HG03575 (cell line): ENCODE results near the gene SEMA6B.

Experiments
- ATAC-seq: cut with Tn5 transposase; IDR thresholded peaks from one replicate; pipeline ENCODE4 v1.9.1; 2021; ENCODE audit not compliant: unreplicated experiment, insufficient number of reproducible peaks, low FRiP score; ENCODE audit errors: extremely low read depth

SEMA6B gene

DNA sequence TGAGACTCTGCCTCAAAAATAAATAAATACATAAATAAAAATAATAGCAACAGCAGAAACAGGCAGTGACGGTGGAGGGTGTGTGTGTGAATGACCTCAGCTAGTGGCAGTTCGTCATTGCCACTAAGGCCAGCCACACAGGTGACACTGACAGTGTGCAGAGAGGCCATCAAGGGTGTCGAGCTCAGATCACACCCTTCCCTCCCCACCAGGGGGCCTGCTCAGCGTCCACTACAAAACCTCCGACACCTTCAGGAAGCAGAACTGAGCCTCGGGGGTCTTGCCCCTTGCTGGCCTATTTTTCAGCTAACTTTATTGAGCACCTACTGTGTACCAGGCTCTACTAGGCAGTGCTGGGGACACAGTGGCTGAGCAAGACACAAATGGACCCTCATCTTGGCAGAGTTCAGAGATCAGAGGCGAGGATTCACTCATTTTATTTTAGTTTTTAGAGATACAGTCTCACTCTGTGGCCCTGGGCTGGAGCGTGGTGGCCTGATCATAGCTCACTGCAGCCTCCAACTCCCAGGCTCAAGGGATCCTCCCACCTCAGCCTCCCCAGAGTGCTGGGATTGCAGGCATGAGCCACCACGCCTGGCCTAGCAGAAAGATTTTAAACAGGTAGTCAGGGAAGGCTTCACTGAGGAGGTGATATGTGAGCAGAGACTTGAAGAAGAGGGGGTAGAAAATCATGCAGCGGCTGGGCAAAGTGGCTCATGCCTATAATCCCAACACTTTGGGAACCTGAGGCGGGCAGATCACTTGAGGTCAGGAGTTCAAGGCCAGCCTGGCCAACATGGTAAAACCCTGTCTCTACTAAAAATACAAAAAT is 30.3 kb upstream of the SEMA6B start:
- ATAC-seq = no peak

DNA sequence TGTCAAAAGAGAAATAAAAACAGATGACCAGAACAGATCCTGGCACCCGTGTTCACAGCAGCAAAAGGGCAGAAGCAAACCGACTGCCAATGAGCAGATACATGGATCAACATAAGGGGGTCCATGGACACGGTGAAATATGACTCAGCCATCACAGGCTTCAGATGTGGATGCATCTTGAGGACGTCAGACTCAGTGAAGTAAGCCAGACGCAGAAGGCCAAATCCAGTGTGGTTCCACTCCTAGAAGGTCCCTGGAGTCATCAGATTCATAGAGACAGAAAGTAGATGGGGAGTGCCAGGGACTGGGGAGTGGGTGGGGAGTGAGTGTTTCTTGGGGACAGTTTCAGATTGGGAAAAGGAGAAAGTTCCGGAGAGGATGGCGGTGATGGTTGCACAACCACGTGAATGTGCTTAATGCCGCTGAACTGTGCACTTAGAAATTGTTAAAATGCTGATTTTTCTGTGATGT is 28.8 kb upstream of the SEMA6B start:
- ATAC-seq = no peak

DNA sequence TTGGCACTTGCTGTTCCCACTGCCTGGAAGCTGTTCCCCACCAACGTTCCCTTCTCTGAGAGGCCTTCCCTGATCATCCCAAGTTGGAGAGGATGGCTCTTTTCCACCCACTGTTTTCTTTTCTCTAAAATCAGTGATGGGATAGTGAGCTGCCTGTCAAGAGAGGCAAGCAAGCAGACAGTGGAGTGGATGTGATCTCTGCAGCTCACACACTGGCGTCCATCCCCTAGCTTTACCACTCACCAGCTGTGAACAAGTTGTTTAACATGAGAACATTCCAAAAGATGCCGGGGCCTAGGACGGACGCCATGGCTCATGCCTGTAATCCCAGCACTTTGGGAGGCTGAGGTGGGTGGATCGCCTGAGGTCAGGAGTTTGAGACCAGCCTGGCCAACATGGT is 28.0 kb upstream of the SEMA6B start:
- no peak for ATAC-seq

DNA sequence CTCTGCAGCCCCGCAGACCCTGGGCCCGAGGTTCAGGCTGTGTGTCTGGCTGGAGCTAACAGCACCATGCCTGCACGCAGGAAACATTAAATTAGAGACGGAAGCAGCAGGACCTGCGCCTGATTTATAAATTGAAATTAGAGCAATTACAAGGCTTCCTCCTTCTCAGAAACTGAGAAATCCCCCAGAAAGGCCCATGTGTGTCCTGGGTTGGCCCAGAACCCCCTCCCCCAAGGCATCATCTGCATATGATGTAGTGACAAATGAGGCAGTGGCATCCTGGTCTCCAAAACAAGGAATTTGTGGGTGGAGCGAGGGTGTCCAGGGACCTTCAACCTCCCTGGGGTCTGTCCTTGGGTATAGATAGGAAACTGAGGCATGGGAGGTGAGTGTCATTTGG is 27.2 kb upstream of the SEMA6B start:
- no peak for ATAC-seq

DNA sequence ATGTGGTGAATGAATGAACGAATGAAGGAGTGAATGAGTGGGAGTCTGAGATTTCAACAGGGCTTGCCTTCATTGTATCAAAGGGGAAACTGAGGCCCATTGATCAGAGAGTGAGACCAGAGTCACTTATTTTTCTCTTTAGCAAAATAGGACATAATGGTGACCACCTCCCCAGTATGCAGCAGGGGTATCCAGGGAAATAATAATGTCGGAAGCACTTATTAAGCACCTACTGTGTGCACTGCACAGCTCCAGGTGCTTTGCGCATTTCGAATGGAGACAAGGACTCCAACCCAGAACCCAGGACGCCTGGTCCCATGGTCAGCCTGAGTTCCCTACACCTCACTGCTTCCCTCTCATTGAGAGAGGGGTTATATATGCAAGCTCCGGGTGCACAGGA is 26.8 kb upstream of the SEMA6B start:
- no peak for ATAC-seq

DNA sequence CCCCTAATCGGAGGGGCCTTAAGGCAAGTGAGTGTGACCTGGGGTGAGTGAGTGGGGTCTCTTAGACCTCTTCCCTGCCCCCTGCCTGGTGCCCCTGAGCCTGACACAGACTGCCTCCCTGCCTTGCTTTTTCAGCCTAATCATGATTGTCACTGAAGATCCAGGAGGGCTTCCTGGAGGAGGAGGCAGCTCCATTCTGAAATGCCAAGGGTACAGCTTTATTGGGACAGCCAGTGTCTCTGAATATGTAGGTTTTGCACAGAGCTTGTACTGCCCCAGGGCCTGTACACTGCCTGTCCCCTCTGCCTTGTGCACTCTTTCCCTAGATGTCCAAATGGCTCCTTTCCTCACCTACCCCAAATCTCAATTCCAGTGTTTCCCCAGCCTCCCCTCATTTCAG is 26.1 kb upstream of the SEMA6B start:
- ATAC-seq = no peak

DNA sequence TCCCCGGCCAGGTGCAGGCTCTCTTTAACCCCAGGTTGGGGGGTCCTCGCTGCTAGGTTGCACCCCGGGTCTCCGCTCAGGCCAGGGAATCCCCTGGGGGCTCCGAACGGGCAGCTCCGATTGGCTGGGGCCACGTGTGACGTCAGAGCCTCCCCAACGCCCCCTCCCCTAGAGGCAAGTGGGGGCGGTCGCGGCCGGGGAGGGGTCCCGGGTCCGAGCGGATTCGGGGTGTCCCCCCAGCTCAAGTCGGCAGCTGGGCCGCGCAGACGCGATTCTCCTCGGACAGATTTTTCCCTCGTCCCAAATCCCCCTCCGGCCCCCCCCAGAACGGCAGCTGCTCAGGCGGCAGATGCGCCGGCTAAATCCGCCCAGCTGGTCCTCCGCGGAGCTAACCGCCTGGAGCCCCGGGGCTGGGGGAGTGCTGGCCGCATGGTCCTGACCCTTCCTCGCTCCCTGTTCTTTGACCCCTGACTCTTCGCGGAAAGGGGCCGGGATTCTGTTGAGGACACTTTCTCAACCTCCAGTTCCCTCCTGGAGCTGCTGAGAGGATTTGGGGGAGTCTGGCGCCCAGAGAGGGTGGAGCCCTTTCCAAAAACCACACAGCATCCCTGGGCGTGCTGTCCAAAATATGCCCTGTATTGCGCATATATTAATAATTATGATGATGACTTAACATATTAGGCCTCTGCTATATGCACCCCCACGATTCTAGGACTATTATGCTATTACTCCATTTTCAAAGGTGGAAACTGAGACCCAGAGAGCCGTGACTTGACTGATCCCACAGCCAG is 25.4 kb upstream of the SEMA6B start:
- no peak for ATAC-seq

DNA sequence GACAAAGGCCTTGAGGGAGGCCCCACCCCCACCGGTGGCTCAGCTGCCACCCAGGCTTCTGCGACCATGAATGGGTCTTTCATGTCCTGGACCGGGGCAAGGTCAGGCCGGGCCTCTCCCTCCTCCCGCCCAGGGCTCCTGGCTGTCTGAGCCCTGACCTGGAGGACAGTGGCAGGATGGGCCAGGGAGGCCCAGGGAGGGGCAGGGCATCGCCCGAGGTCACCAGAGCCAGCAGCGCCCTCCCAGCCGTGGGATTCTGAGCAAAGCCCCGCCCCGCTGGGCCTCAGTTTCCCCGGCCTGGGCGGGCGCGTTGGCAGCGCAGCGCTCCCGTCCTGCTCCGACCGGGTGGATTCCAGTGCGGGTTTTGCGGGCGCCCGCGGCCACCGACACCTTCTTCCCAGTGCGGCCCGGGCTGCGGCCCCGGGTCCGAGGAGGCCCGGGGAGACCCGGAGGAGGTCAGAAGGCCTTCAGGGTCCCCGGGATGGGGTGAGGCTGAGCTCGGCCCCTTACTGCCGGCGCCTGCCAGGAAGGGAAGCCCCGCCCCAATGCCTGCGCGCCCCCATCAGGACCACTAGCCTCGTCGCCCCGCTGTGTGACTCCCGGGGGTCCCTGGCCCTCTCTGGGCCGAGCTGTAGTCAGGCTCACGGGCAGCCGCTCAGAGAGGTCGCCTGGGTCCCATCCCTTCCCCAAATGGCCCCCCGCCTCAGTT is 24.6 kb upstream of the SEMA6B start:
- no peak for ATAC-seq

DNA sequence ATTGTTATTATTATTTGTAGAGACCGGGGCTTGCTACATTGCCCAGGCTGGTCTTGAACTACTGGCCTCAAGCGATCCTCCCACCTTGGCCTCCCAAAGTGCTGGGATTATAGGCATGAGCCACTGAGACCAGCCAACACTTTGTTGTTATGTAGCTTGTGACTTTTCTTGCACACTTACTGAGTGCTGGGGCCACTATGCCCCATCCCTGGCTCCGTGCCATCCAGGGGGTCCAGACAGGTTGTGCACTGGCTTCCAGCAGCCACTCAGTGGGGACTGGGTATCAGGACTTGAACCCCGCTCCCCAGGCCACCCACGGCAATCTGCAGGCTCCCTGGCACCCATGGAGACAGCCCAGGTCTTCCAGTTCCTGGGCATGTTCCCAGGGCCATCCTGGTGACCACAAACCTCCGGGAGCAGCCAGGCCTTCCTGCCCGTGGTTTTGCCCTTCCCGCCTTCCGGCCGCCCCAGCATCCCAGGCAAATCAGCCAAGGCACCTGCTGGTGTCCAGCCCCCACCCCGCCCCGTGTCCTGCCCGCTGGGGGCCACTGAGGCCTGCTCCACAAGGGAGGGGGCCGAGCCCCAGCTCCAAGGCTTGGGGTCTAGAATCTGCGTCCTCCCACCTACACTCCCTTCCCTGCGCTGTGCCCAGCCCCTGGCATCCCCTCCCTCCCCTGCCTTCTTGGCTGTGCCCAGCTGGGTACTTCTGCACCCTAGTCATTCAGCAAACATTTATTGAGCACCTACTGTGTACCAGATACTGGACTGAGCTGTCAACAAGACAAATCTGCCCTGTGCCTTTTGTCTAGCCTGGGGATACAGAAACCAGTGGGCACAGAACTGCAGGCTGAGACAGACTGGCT is 23.7 kb upstream of the SEMA6B start:
- no peak for ATAC-seq

DNA sequence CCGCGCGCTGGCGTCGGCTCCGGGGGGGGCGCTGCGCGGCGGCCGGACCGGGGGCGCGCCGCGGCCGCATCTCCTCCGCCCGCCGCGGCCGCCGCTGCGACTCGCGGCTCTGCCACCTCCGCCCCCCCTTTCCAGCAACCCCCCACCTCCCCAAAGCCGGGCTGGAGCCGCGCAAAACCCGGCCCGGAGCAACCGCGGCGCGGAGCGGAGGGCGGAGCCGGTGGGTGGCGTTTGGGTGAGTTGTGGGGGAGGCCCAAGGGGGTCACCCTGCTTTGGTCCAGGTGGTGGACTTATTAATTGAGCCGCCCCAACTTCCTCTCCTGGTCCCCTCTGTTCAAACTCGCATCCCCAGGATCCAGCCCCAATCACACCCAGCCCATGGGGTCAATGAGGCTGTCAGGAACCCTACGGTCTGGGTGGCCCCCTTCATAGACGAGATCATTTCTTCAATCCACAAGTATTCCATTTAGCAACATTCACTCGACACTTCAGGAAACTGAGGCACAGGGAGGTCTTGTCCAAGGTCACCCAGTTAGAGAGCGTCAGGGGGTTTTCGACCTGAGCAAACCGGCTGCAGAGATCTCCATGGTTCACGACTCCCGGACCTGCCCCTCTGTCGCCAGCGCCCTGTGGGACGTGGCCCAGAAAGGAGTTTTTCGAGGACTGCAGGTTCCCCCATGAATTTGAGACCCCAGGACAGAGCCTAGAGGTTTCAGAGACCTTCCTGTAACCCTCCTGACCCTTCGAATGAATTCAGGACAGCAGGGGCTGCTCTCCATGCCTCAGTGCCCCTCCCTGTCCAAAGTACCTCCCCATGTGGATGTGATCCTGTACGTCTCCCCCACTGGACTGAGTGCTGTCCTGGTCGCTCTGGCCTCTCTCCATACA is 22.4 kb upstream of the SEMA6B start:
- ATAC-seq = no peak

DNA sequence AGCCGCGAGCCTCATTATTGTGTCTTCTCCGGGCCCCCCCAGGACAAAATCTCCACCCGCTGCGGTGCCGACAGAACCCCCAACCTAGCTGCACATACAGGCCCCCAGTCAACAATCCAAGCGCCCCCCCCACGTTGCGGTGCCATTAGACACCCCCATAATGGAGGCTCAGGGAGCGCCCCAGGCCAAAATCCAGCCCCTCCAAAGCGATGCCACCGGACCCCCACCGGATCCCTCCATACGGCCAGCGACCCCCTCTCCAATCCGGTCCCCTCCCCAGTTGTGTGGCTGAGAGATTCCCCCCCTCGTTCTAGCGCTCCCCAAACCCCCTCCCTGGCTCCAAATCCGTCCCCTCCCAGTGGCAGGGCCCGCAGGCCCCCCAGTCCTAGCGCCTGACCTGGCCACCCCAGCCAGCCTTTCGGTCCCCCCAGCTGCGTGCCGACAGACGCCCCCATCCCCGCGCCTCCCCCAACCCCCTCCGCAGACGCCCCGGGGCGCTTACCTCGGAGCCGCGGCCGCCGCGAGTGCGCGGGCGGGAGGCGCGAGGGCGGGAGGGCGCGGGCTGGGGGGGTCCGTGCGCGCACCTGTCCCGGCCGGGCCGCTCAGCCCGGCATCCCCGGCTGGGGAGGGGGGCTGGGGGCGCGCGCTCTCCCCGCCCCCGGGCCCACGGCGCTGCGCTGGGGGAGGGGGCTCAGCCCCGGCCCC is 21.6 kb upstream of the SEMA6B start:
- no peak for ATAC-seq

DNA sequence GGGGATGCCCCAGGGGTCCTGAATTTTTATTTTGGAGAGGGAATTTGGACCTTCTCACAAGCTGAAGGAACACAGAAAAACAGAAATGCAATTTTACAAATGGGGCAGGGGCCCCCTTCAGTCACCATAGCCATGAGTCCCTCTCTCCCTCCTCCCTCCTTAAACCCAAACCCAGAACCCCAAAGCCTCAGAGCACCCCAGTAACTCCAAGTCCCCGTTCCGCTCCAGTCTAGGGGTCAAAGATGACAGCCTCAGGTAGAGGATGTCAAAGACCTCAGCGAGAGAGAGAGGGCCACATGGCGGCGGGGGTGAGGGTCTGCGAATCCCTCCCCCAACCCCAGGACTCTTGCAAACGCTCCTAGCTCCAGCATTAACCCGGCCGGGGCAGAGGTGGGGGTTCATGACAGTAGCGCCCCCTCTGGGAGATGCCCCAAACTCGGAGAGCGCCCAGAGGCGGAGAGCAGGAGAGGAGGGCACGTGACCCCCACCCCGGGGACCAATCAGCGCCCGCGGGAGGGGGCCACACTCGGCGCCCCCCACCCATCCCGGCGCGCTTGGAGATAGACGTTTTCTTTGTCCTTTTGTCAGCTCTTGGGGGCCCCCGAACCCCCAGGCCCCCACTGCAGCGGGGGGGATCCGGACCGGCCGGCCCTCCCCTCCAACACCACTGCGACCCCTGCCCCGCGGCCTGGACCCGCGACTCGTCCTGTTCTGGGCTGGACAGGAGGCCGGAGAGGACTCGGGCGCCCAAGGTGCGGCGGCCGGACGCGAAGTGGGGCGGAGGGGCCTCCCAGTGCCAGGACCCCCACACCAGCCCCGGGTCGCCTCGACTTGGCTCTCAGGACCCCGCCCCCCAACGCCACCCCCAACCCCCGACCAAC is 20.8 kb upstream of the SEMA6B start:
- no peak for ATAC-seq

DNA sequence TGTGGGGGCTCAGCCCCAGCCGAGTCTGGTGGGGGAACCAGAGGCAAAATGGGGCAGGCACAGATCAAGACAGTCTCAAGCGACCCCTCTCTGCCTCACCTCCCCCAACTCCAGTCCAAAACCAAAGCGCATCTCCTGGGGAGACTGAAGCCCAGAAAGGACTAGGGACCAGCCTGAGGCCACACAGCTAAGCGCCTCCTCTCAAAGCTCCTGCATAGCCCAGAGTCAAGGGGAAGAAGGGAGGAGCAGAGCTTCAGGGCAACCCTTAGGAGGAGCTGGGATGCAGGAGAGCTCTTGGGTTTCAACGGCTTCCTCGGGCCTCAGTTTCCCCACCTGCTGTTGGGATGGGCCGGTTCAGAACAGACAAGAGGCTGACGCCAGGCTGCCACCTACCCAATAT is 19.9 kb upstream of the SEMA6B start:
- no peak for ATAC-seq

DNA sequence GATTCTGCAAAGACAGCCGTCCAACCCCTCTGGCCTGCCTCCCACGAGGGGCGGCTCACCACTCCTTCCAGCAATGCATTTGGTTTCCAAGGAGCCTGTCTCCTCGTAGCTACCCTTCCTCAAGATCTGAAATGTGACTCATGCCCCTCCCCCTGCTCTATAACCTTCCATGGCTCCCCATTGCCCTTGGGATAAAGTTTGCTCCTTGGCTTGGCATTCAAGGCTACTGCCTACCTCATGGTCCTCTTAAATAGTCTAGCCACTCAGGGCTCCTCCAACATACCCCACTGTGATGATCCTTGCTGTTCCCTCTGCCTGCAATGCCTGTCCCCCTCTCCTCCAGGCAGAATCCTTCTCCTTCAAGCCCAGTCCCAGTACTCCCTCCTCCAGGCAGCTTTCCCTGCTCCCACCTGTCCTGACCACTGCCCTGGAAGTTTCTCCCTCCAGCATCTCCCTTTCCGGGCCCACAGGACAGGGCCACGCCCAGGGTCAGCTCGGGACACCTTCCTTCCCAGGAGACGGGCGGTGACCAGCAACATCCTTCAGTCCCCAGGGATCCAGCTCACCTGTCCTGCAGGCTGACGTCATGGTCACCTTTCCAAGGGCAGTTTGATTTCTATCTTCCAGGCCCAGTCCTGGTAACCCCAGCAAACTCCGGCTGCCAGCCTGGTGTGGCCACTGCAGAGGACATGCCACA is 19.2 kb upstream of the SEMA6B start:
- ATAC-seq = no peak

DNA sequence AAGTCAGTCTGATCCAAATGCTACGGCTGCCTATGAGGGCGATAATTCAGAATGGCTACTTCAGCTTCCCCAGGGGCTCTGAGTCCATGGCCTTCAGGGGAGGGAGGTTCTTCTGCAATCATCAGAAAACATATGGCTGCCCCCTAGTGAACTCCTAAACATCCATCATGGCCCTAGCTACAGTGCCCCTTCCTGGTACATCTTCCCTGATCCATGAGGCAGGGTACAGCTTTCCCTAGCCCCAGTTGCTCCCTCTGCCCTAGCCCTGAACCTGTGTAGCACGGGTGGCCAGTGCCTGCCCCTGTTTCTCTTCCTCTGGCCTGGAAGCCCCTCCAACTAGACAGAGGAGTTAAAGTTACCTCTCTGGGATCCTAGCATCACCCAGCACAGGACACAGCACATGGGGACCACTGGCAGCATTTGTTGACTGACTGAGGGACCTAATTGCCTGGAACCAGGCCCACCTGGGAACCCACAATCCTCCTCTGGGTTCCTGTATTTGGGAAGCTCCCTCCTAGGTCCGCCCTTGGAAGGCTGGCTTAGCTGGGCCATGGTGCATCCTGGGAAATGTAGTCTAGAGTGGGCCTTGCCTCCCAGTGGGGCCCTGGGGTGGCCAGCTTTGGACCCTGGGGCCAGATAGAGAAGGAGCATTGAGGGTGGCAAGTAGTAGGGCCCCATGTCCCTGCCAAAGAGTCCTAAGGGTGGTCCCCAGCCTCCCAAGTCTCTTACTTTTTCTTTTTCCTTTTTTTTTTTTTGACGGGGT is 17.7 kb upstream of the SEMA6B start:
- ATAC-seq = no peak
